ENCODE data around the gene RPS2.
"Not testable (repeated sequence)": the region's sequence is repeated elsewhere in the genome, so short reads cannot be mapped to it uniquely, and the experiment has no call there.

RPS2 gene

DNA sequence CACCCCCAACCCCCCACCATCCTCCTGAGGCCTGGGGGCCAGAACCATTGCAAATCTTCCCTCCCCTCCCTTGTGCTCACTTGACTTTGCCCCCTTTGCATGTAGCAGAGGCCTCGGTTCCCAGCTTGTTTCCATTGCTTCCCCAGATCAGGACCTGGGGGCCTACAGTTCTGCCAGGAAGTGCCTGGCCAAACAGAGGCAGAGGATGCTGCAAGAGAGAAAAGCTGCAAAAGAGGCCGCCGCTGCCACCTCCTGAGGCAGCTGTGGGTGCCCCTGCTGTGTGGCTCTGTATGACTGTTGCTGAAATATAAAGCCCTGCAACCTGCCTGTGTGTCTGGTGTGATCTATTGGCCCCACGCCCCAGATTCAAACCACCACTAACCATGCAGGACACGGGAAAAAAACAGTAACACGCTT lies 3.0 kb downstream of the RPS2 start:
- TF ChIP-seq CTCF (IDR thresholded peaks at IDR 0.05; ENCODE audit: control extremely low read depth, extremely low read depth, low read depth, missing control alignments) = no peak
- DNase-seq (ENCODE audit: extremely low spot score) = no peak
- ChIA-PET CTCF (interaction anchor here (1.3 kb wide), 1 partner anchor 43 kb away, joined by 4 read pairs; no protein-coding TSS in a partner anchor), POLR2A (interaction anchor here (0.6 to 1.1 kb wide), 2 partner anchors 31 to 65 kb away, joined by 4 read pairs; partner anchors contain the start of gene NHERF2)

DNA sequence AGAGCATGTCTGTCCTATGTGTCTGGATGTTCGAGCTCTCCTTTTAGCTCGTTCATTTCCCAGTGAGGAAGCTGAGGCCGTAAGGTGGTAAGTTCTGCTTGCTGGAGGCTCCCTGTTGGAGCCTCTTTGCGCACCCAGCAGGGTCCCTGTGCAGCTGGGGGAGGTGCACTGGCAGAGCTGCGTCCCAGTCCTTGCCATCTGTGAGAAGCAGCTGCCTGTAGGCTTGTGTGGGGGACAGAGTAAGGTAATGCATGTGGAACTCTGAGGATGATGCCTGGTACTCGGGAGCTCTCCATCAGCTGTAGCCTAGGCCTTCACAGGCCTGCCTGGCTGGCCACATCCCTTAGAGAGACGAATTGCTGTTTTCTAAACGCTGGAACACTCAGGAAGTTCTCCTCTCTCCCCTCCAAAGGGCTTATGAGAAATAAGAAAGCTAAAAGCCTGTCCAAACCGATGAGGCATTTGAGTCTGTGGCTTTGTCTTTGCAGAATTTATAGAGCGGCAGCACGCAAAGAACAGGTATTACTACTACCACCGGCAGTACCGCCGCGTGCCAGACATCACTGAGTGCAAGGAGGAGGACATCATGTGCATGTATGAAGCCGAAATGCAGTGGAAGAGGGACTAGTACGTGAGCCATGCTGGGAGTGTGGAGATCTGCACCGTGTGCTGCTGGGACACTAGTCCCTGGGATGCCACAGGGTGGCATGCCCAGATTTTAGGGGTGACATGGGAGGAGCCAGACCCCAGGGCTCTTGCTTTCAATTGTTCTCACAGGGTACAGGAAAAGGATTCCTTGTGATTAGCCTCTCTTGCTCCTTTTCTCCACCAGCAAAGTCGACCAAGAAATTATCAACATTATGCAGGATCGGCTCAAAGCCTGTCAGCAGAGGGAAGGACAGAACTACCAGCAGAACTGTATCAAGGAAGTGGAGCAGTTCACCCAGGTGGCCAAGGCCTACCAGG lies 3.7 kb downstream of the RPS2 start:
- no peak for TF ChIP-seq CTCF (IDR thresholded peaks at IDR 0.05; ENCODE audit: control extremely low read depth, extremely low read depth, low read depth, missing control alignments)
- ChIA-PET POLR2A (interaction anchor here (1.1 to 2.2 kb wide), 4 partner anchors 18 to 195 kb away, joined by 4 to 9 read pairs (median 4); partner anchors contain the start of genes MSRB1 and TRAF7), CTCF (interaction anchor here (1.1 kb wide), 1 partner anchor 10 kb away, joined by 5 read pairs; no protein-coding TSS in a partner anchor)
- no peak for DNase-seq (ENCODE audit: extremely low spot score)

- peak; percentile 84 for TF ChIP-seq CTCF (IDR thresholded peaks at IDR 0.05; ENCODE audit: control extremely low read depth, extremely low read depth, low read depth, missing control alignments)
- peak; percentile 93 for DNase-seq (ENCODE audit: extremely low spot score)
- POLR2A ChIA-PET = interaction anchor here (2.2 kb wide), 1 partner anchor 196 kb away, joined by 9 read pairs; the partner anchor contains the start of gene TRAF7
- CTCF ChIA-PET = interaction anchor here (2.0 kb wide), 1 partner anchor 13 kb away, joined by 5 read pairs; no protein-coding TSS in a partner anchor
These were observed 5.2 kb downstream of the RPS2 start, which contains the start of gene NDUFB10 for GRCh38 chr16:1959269-1960039. Gene NDUFB10, plus strand, starts transcription at chr16:1959538. Its CDS starts 87 bp downstream, at chr16:1959625.

- ChIA-PET POLR2A (no interaction called here), CTCF (interaction anchor here (2.0 kb wide), 1 partner anchor 13 kb away, joined by 5 read pairs; no protein-coding TSS in a partner anchor)
- TF ChIP-seq CTCF (IDR thresholded peaks at IDR 0.05; ENCODE audit: control extremely low read depth, extremely low read depth, low read depth, missing control alignments) = no peak
- DNase-seq (ENCODE audit: extremely low spot score) = no peak
These were observed 5.8 kb downstream of the RPS2 start for GRCh38 chr16:1958715-1959268.

DNA sequence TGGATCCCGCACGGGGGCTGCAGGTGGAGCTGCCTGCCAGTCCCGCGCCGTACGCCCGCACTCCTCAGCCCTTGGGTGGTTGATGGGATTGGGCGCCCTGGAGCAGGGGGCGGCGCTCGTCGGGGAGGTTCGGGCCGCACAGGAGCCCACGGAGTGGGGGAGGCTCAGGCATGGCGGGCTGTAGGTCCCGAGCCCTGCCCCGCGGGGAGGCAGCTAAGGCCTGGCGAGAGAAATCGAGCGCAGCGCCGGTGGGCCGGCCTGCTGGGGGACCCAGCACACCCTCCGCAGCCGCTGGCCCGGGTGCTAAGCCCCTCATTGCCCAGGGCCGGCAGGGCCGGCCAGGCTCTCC lies 6.5 kb downstream of the RPS2 start:
- CTCF ChIA-PET = interaction anchor here (1.2 to 2.0 kb wide), 2 partner anchors 11 to 12 kb away, joined by 3 to 5 read pairs; no protein-coding TSS in a partner anchor
- POLR2A ChIA-PET; DNase-seq (ENCODE audit: extremely low spot score): not testable (repeated sequence)

DNA sequence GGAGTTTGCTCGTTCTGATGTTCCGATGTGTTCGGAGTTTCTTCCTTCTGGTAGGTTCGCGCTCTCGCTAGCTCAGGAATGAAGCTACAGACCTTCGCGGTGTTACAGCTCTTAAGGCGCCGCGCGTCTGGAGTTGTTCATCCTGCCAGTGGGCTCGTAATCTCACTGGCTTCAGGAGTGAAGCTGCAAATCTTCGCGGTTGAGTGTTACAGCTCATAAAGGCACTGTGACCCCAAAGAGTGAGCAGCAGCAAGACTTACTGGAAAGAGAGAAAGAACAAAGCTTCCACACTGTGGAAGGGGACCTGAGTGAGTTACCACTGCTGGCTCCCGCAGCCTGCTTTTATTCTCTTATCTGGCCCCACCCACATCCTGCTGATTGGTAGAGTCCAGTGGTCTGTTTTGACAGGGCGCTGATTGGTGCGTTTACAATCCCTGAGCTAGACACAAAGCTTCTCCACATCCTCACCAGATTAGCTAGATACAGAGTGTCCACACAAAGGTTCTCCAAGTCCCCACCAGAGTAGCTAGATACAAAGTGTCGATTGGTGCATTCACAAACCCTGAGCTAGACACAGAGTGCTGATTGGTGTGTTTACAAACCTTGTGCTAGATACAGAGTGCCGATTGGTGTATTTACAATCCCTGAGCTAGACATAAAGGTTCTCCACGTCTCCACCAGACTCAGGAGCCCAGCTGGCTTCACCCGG lies 7.0 kb downstream of the RPS2 start:
- CTCF ChIA-PET = interaction anchor here (1.2 kb wide), 1 partner anchor 11 kb away, joined by 3 read pairs; no protein-coding TSS in a partner anchor
- POLR2A ChIA-PET; DNase-seq (ENCODE audit: extremely low spot score): not testable (repeated sequence)

Data from GM10248 (cell line).